Thymus (tissue), 11 donors: ENCODE data around the gene YWHAG. TPM values are rescaled to one million over a fixed set of nuclear protein-coding genes. Genes with fewer than 3 reads are reported as not detected.

Experiments
- DNase-seq, 9 donors: peaks; one replicate each; pipeline ENCODE4 v3.0.0-alpha.2; 2013; ENCODE audit warnings: low spot score in 9 of 9, low read depth in 6 of 9, missing footprints in 1 of 9
- H3K27ac ChIP-seq, 2 donors: one replicate each; pipeline ENCODE4 v1.5.1; 2013; ENCODE audit warnings: control low read depth in 1 of 2, low read depth in 1 of 2, low read length in 1 of 2, mild to moderate bottlenecking in 1 of 2, moderate library complexity in 1 of 2
- H3K27me3 ChIP-seq, 2 donors: one replicate each; pipeline ENCODE4 v1.5.1; 2013; ENCODE audit warnings: low read length in 1 of 2; ENCODE audit not compliant: control insufficient read depth in 2 of 2, insufficient read depth in 1 of 2
- H3K36me3 ChIP-seq, 2 donors: one replicate each; pipeline ENCODE4 v1.5.1; 2013; ENCODE audit warnings: low read length in 1 of 2, mild to moderate bottlenecking in 1 of 2, moderate library complexity in 1 of 2; ENCODE audit not compliant: control insufficient read depth in 2 of 2, insufficient read depth in 2 of 2
- H3K4me1 ChIP-seq, 2 donors: one replicate each; pipeline ENCODE4 v1.5.1; 2013; ENCODE audit warnings: low read length in 2 of 2; ENCODE audit not compliant: control insufficient read depth in 2 of 2, insufficient read depth in 2 of 2
- H3K4me3 ChIP-seq, 2 donors: one replicate each; pipeline ENCODE4 v1.5.1; 2013; ENCODE audit warnings: low read length in 2 of 2, control low read depth in 1 of 2, mild to moderate bottlenecking in 1 of 2
- H3K9me3 ChIP-seq, 2 donors: one replicate each; pipeline ENCODE4 v1.5.1; 2013; ENCODE audit warnings: low read length in 1 of 2, mild to moderate bottlenecking in 1 of 2; ENCODE audit not compliant: control insufficient read depth in 2 of 2, insufficient read depth in 1 of 2
- WGBS: extraction: QIAGEN DNeasy Blood & Tissue Kit; methylation state at CpG from one replicate; pipeline ENCODE4 v1.1.7; 2013; 5-methylcytosine and 5-hydroxymethylcytosine counted together
- polyA plus RNA-seq: library from polyadenylated mRNA; stranded (reverse); fragments of 200-250 nt; gene quantifications from one replicate; pipeline ENCODE4 v1.2.3, GENCODE V29; 2013
- total RNA-seq: library from RNA; stranded (reverse); fragments of 120-200 nt; gene quantifications from one replicate; pipeline ENCODE4 v1.2.4, GENCODE V29; 2013
- donor health status: healthy.

The YWHAG gene
- total and polyA plus RNA-seq, 2 donors = 16.0 to 47.1 TPM

- Histone ChIP-seq H3K4me1 (peaks cover 2 to 6% of the 10 kb centered on the region in 2 donors), H3K27ac (no peak overlapping the region)
- no peak for DNase-seq
These were observed 77.6 kb downstream of the YWHAG start for GRCh38 chr7:76281006-76281705.

GRCh38 chr7:76280408-76280807 is 78.4 kb downstream of the YWHAG start:
- DNase-seq = no peak
- H3K4me1 ChIP-seq = peaks cover 2 to 6% of the 10 kb centered on the region in 2 donors
- peaks cover 0 to 6% of the 10 kb centered on the region in 2 donors for H3K9me3 ChIP-seq
- H3K27me3 ChIP-seq = peaks cover 46 to 91% of the 10 kb centered on the region in 2 donors
- H3K4me3 ChIP-seq = no peak overlapping the region
- H3K36me3 ChIP-seq = no peaks in the 10 kb centered on the region
- no peak overlapping the region for H3K27ac ChIP-seq
- 44% methylated on average over 25 of the region's 25 CpGs for WGBS

More at GRCh38 chr7:76281006-76281705, 77.6 kb downstream of the YWHAG start:
- WGBS = 6% methylated on average over 60 of the region's 63 CpGs
- Histone ChIP-seq H3K36me3 (no peaks in the 10 kb centered on the region), H3K9me3 (peaks cover 0 to 9% of the 10 kb centered on the region in 2 donors), H3K27me3 (peaks cover 46 to 97% of the 10 kb centered on the region in 2 donors), H3K4me3 (peak overlapping the region in 1 of 2 donors; percentile 31)

GRCh38 chr7:76278540-76278939 is 80.3 kb downstream of the YWHAG start:
- 92% methylated on average over 1 of the region's 1 CpG for WGBS
- no peaks in the 10 kb centered on the region for H3K36me3 ChIP-seq
- peaks cover 32 to 83% of the 10 kb centered on the region in 2 donors for H3K27me3 ChIP-seq

More at GRCh38 chr7:76278540-76278939, 80.3 kb downstream of the YWHAG start:
- Histone ChIP-seq H3K9me3 (peaks cover 0 to 1% of the 10 kb centered on the region in 2 donors), H3K4me3 (no peak overlapping the region), H3K4me1 (peaks cover 2 to 8% of the 10 kb centered on the region in 2 donors), H3K27ac (no peak overlapping the region)
- no peak for DNase-seq

Other genes starting within 250 kb of the YWHAG start
- gene SRRM3, start 157.1 kb downstream of the YWHAG start, total RNA-seq = 0.05 TPM
- gene SRRM3, start 157.1 kb downstream of the YWHAG start, polyA plus RNA-seq = 1.4 TPM
- gene HSPB1, start 56.3 kb downstream of the YWHAG start, total RNA-seq = 67.7 TPM
- 1,040 TPM for gene HSPB1, start 56.3 kb downstream of the YWHAG start, polyA plus RNA-seq
- gene SSC4D, start 50.7 kb upstream of the YWHAG start, total RNA-seq = 0.71 TPM
- 0.96 TPM for gene SSC4D, start 50.7 kb upstream of the YWHAG start, polyA plus RNA-seq
- gene ZP3, start 66.0 kb upstream of the YWHAG start, total RNA-seq = 1.6 TPM
- gene ZP3, start 66.0 kb upstream of the YWHAG start, polyA plus RNA-seq = 2.3 TPM
- 7.9 TPM for gene DTX2, start 102.7 kb upstream of the YWHAG start, total RNA-seq
- 50.3 TPM for gene DTX2, start 102.7 kb upstream of the YWHAG start, polyA plus RNA-seq
- gene UPK3B, start 151.6 kb upstream of the YWHAG start, total RNA-seq = 0.33 TPM
- 2.1 TPM for gene UPK3B, start 151.6 kb upstream of the YWHAG start, polyA plus RNA-seq
- gene SPDYE16, start 184.3 kb upstream of the YWHAG start, total RNA-seq = 0.14 TPM
- 0.27 TPM for gene SPDYE16, start 184.3 kb upstream of the YWHAG start, polyA plus RNA-seq